GM18517 (cell line): ENCODE measurements around the gene GLRX2.
A peak's percentile ranks its signal among the peaks of the same experiment; 100 is the strongest.
"Not testable (repeated sequence)": the region's sequence is repeated elsewhere in the genome, so short reads cannot be mapped to it uniquely, and the experiment has no call there.

Experiments used
- ATAC-seq: cut with Tn5 transposase; IDR thresholded peaks from one replicate; pipeline ENCODE4 v1.9.1; 2021; ENCODE audit warnings: mild to moderate bottlenecking, moderate library complexity; ENCODE audit not compliant: unreplicated experiment

Gene GLRX2

GRCh38 chr1:193104907-193105820 lies at the start of gene GLRX2:
Gene GLRX2, minus strand, starts transcription at chr1:193105414. Its CDS starts 32 bp downstream, at chr1:193105382.
- ATAC-seq = peak; percentile 87

DNA sequence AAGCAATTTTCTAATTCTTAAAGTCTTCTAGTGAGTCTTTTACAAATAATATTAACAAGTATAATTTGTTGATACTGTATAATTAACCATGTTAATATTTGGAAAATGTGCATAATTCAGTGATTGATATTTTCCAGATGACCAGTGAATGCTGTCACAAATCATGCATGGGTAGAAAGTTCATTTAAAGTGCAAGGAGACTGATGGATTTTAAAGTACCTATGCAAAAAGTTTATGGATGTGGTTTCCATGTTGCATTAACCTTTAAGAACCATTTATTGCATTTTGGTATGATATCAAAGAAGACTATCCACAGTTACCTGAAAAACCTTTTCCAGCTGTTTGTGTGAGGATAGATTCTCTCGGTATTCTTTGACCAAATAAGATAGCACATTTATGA lies 39.8 kb upstream of the GLRX2 start:
- no peak for ATAC-seq

DNA sequence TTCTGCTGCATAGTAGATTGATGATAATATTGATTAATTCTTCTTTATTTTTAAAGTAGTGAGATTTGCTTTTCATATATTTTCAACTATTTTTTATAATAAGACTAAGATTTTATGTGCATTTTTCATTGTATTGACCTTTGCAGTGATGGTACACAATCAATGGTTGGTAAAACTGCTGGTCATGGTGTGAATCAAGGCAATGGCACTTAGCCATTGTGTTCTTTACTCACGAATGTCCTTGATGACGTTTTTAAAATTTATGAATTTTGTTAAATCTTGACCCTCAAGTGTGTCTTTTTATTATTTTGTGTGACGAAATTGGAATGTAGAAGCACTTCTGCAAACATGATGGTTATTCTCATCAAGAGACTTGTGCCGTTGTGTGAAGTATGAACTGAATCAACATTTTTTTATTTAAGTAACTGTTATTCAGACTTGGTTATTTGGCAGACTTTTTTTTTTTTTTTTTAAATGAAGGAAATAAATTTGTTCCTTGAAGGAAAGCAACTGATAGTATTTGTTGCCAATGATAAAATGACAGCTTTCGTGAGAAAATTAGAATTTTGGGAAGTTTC lies 39.2 kb upstream of the GLRX2 start:
- no peak for ATAC-seq

DNA sequence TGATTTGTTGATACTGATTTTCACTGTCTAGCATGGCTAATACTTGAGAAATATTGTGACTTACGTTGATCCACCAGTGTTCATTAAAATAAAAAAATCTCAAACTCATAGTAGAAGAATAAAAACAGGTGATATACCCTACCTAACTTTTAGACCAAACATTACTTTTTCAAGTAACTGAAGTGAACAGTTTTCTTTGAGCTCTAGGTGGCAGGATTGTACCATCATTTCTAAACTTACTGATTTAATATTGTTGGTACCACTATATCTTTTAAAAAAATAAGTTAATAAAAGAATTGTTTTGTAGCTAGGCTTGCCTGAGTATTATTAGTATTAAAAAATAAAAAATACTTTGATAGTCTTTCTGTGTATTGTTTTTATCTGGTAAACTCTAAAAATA lies 38.1 kb upstream of the GLRX2 start:
- no peak for ATAC-seq

DNA sequence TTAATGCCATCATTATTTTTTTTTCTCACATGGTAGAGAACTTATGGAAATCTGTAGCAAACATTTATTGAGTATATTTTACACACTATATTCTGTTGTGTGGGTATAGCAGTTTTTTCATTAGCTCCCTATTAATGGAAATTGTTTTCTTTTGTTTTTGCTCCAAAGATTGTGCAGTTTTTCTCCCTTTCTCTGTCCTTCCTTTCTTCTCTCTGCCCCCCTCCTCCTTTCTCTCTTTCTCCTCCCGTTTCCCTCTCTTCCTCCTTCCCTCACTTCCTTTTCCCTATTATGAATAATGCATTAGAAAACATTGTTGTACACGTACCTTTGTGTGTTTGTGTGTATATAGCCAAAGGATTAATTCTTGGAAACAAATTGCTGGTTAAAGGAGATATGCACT lies 37.2 kb upstream of the GLRX2 start:
- no peak for ATAC-seq

DNA sequence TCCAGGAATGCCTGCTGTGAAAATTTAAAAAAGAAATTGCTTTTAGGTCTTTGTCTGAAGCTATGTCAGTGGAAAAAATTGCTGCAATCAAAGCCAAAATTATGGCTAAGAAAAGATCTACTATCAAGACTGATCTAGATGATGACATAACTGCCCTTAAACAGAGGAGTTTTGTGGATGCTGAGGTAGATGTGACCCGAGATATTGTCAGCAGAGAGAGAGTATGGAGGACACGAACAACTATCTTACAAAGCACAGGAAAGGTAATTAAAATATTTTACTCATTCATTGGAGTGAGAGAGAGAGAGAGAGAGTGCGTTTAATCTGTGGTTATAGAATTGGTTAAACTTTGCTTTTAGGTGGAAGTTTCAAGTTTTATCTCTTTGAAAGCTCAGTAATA lies 36.6 kb upstream of the GLRX2 start:
- no peak for ATAC-seq

DNA sequence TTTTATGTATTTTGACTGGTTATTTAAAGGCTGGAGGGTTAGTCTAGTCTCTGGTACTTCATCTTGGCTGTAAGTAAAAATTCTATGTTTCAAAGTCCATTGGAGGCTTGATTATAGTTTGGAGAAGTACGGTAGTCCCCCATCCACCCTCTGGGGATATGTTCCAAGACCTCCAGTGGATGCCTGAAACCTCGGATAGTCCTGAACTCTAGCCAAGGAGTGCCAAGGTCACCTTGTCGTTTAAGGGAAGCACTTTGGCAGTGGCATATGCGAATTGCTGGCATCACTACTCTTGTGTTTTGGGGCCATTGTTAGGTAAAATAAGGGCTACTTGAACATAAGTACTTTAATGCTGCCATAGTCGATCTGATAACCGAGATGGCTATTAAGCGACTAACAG lies 35.0 kb upstream of the GLRX2 start:
- ATAC-seq = no peak

GRCh38 chr1:193131266-193131860 lies 26.1 kb upstream of the GLRX2 start:
- ATAC-seq = peak; percentile 78

DNA sequence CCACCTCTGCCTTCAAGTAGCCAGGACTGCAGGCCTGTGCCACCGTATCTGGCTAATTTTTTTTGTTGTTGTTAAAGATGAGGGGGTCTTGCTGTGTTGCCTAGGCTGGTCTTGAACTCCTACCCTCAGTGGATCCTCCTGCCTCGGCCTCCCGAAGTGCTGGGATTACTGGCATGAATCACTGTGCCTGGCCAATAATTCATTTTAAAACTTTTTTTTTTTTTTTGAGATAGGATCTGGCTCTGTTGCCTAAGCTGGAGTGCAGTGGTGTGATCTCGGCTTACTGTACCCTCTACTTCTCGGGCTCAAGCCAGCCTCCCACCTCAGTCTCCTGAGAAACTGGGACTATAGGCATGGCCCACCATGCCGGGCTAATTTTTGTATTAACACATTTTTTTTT lies 20.2 kb upstream of the GLRX2 start:
- ATAC-seq = no peak

DNA sequence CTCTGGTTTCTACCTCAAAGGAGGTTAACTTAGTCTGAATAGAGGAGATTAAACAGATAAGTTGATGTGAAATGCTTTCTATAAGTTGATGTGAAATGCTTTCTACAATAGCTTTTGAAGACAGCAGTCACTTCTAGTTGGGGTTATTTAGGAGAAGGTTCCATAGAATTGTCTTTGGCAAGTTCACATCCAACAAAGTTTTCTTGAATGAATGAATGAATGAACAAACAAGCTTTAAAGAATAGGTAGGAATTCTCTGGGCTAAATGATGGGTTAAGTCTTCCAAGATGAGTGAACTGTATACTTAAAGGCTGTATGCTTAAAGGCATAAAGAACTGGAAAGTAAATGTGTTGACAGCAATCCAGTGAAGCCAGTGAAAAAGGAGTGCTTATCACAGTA lies 18.5 kb upstream of the GLRX2 start:
- ATAC-seq = no peak

DNA sequence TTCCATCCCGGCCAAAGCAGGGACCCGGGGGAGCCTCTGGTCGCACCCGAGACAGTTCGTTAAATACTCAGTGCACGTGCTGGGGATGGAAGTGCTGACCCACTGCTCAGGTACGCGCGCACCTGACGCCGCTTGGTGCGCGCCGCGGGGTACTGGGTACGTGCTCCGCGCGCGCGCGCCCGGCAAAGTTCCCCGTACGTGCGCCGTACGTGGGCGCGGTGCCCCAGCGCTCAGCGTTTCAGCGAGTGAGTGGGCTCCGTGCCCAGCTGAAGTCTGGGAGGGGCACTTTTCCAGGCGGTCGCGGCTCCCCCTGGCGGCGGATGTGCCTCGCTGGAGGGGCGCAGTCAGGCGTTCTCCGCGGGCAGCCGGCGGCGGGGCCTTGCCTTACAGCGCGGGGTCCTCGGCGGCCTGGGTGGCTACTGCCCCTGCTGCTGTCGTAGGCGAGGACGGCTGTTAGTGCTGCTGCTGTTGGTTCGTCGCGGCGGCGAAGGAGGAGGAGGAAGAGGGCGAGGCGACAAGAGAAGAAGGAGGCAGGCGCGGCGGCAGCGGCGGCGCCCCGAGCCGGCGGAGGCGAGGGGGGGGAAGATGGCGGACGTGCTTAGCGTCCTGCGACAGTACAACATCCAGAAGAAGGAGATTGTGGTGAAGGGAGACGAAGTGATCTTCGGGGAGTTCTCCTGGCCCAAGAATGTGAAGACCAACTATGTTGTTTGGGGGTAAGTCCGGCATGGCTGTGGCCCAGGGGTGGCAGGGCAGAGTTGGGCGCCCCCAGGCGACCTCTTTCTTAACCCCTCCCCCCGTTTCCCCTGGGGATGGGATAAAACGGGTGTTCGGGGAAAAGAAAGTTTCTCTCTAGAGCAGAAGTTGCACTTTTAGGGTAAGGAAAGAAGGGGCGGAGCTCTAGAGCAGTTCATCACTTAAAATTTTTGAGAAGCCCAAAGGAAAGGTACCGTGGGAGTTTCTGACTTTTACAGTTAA lies 16.7 kb upstream of the GLRX2 start, which contains the start of gene CDC73:
Gene CDC73 (plus strand): TSS at position 416 of the 978 bp plus-strand sequence. CDS start 170 bp downstream, at position 586.
- peak; percentile 94 for ATAC-seq

DNA sequence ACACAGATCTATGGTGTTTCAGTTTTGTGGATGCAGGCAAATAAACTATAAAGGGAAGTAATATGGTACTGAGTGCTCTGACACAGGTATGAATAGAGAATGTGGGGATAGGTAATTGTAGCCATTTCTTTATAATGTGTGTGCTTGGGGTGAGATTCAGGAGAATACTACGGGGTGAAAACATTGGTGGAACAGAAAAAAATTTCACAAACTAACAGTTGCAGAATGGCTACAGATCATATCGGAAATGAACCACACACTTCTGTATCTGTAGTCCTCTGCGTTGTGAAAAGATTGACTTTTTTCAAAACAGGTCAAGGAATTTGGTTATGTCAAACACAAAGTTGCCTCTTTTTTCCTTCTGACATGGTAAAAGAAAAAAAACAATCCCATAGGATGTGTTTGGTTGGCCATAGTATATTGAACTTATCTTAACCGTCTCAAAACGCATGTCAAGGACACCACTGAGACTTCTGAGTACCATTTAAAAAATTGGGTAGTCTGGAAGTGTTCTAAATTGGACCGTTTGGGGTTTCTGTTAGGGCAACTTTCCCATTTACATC lies 15.5 kb upstream of the GLRX2 start:
- no peak for ATAC-seq

GRCh38 chr1:193118803-193119730 lies 13.9 kb upstream of the GLRX2 start:
- no peak for ATAC-seq

- no peak for ATAC-seq
Observed at GRCh38 chr1:193118194-193118593, 13.0 kb upstream of the GLRX2 start.

GRCh38 chr1:193117167-193117566 lies 12.0 kb upstream of the GLRX2 start:
- not testable (repeated sequence) for ATAC-seq

DNA sequence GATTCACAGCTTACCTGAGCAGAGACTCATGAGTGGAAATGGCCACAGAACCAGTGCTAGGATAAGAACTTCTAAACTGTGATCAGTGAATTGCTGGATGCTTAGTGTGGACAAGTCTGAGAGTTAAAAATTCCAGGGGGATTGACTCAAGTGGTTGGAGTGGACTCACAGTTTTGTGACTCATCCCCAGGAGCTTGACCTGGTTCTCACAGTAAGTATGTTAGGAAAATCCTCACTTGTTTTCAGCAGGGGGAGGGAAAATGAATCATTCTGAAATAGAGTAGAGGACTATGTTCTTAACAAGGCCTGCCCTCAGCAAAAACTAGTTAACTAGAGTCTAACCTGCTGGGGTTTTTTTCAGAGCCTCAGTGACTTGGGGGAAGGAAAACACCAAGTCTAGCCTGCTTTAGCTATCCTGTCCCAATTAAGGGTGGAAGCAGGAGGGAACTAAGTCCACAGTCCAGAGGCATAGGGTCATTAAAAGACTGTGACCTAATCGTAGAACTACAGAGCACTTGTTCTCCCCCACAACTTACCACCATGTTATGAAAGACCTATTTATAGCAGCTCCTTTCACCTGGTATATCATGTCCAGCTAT lies 10.5 kb upstream of the GLRX2 start:
- no peak for ATAC-seq

- no peak for ATAC-seq
Observed at GRCh38 chr1:193114485-193115095, 9.4 kb upstream of the GLRX2 start.

- ATAC-seq = no peak
Observed at GRCh38 chr1:193113992-193114332, 8.7 kb upstream of the GLRX2 start.
